Liver (tissue), 3 donors: ENCODE results near the gene PEBP1.

Source experiments
- FOXA2 ChIP-seq: IDR thresholded peaks from 2 replicates; pipeline ENCODE4 v1.6.1; 2016; ENCODE audit warnings: antibody characterized with exemption
- GABPA ChIP-seq, 2 donors: IDR thresholded peaks in 1 of 2; conservative IDR thresholded peaks in 1 of 2; 2 replicates each; pipeline ENCODE4 v1.6.1; 2016; ENCODE audit warnings: antibody characterized with exemption in 2 of 2, mild to moderate bottlenecking in 1 of 2, moderate library complexity in 1 of 2
- YY1 ChIP-seq: IDR thresholded peaks from 2 replicates; pipeline ENCODE4 v1.6.1; 2016; ENCODE audit warnings: antibody characterized with exemption, mild to moderate bottlenecking
- TF ChIP-seq, protein P1 (sequence below): fragments of 150-350 bp; IDR thresholded peaks from 2 replicates; pipeline ENCODE4 v1.5.1; 2017; ENCODE audit warnings: improper control_type of control experiment, low read depth, low read length; ENCODE audit not compliant: missing input control
- TF ChIP-seq, protein P2 (sequence below): IDR thresholded peaks from 2 replicates; pipeline ENCODE4 v1.6.1; 2016; ENCODE audit warnings: antibody characterized with exemption
- donor health status: healthy.
- donor health status: healthy.

DNA sequence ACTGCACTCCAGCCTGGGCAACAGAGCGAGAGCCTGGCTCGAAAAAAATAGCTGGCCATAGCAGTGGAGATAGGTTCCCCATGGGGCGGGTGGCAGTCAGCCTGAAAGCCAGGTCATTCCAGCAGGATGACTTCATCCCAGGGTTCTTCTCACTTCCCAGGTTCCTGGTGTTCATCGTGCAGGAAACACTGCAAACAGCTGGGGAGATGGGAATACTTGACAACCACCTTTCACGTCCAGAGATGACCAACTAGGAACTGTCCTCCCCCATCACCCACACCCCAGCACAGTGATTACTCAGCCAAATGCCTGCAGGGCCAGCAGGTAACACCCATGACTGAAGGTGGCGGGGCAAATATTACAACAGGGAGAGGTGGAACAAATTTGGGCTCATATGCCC is 33.9 kb upstream of the PEBP1 start:
- TF ChIP-seq GABPA (IDR thresholded peaks at IDR 0.05 in 1 of 2, conservative IDR thresholded peaks at IDR 0.05 in 1 of 2) (no peak), YY1 (no peak), FOXA2 (no peak)
- TF ChIP-seq, protein P1, sequence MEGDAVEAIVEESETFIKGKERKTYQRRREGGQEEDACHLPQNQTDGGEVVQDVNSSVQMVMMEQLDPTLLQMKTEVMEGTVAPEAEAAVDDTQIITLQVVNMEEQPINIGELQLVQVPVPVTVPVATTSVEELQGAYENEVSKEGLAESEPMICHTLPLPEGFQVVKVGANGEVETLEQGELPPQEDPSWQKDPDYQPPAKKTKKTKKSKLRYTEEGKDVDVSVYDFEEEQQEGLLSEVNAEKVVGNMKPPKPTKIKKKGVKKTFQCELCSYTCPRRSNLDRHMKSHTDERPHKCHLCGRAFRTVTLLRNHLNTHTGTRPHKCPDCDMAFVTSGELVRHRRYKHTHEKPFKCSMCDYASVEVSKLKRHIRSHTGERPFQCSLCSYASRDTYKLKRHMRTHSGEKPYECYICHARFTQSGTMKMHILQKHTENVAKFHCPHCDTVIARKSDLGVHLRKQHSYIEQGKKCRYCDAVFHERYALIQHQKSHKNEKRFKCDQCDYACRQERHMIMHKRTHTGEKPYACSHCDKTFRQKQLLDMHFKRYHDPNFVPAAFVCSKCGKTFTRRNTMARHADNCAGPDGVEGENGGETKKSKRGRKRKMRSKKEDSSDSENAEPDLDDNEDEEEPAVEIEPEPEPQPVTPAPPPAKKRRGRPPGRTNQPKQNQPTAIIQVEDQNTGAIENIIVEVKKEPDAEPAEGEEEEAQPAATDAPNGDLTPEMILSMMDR = no peak
- TF ChIP-seq, protein P2, sequence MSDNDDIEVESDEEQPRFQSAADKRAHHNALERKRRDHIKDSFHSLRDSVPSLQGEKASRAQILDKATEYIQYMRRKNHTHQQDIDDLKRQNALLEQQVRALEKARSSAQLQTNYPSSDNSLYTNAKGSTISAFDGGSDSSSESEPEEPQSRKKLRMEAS = no peak
